Vagina (tissue), 2 donors: ENCODE data around the gene IFT122.

Source experiments
- CTCF ChIP-seq, 3 experiments: fragments of 450-650 bp in 2 of 3; fragments of 200-600 bp in 1 of 3; sonication (generic) in 1 of 3; IDR thresholded peaks; one replicate each; pipeline ENCODE4 v1.5.1; 2017 to 2019; ENCODE audit warnings: antibody characterized with exemption in 3 of 3, mild to moderate bottlenecking in 2 of 3, moderate library complexity in 2 of 3
- POLR2A ChIP-seq, 2 donors: fragments of 450-650 bp; IDR thresholded peaks; one replicate each; pipeline ENCODE4 v1.6.1; 2017; ENCODE audit warnings: antibody characterized with exemption in 2 of 2, mild to moderate bottlenecking in 2 of 2, moderate library complexity in 2 of 2

DNA sequence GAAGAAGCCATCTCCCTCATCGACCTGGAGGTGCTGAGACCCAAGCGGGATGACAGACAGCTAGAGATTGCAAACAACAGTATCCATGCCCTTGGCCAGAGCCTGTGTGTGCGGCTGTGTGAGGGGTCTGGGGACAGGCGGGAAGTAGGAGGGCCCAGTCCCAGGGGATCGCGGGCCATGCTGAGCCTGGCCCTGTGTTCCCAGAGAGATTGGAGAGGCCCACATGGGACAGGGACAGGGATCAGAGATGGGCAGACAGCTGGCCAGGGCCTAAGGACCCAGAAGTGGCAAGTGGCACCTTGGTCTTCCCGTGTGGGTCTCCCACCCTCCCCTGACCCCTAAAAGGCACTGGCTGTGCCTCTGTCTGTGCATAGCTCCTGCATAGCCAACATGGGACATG is 77.5 kb downstream of the IFT122 start:
- TF ChIP-seq POLR2A (IDR thresholded peaks at IDR 0.05) (no peak), CTCF (IDR thresholded peaks at IDR 0.05) (no peak)
